ENCODE data around the gene RAI1.

Gene RAI1

GRCh38 chr17:17696882-17697633, 15.8 kb downstream of the RAI1 start:
- in situ Hi-C loops (cut with HindIII; ENCODE audit: low sequenced_read_pairs), result no loop called here

GRCh38 chr17:17698371-17698770, 17.1 kb downstream of the RAI1 start:
- in situ Hi-C loops (cut with HindIII; ENCODE audit: low sequenced_read_pairs), result no loop called here

GRCh38 chr17:17698869-17699351, 17.7 kb downstream of the RAI1 start:
- in situ Hi-C loops (cut with HindIII; ENCODE audit: low sequenced_read_pairs), result no loop called here

GRCh38 chr17:17699491-17699890, 18.2 kb downstream of the RAI1 start:
- in situ Hi-C loops (cut with HindIII; ENCODE audit: low sequenced_read_pairs), result no loop called here

- in situ Hi-C loops (cut with HindIII; ENCODE audit: low sequenced_read_pairs), result no loop called here
These were observed 19.2 kb downstream of the RAI1 start for GRCh38 chr17:17700251-17700969.

GRCh38 chr17:17701112-17701511, 19.9 kb downstream of the RAI1 start:
- in situ Hi-C loops (cut with HindIII; ENCODE audit: low sequenced_read_pairs), result no loop called here

GRCh38 chr17:17701658-17702057, 20.4 kb downstream of the RAI1 start:
- in situ Hi-C loops (cut with HindIII; ENCODE audit: low sequenced_read_pairs), result no loop called here

- in situ Hi-C loops (cut with HindIII; ENCODE audit: low sequenced_read_pairs), result no loop called here
These were observed 21.3 kb downstream of the RAI1 start for GRCh38 chr17:17702449-17703139.

- in situ Hi-C loops (cut with HindIII; ENCODE audit: low sequenced_read_pairs), result no loop called here
These were observed 22.1 kb downstream of the RAI1 start for GRCh38 chr17:17703140-17703919.

- in situ Hi-C loops (cut with HindIII; ENCODE audit: low sequenced_read_pairs), result no loop called here
These were observed 23.7 kb downstream of the RAI1 start for GRCh38 chr17:17704931-17705330.

GRCh38 chr17:17706140-17707060, 25.1 kb downstream of the RAI1 start:
- in situ Hi-C loops (cut with HindIII; ENCODE audit: low sequenced_read_pairs), result no loop called here

- in situ Hi-C loops (cut with HindIII; ENCODE audit: low sequenced_read_pairs), result no loop called here
These were observed 27.0 kb downstream of the RAI1 start for GRCh38 chr17:17708295-17708694.

- in situ Hi-C loops (cut with HindIII; ENCODE audit: low sequenced_read_pairs), result no loop called here
These were observed 27.6 kb downstream of the RAI1 start for GRCh38 chr17:17708816-17709215.

GRCh38 chr17:17709815-17710321, 28.6 kb downstream of the RAI1 start:
- in situ Hi-C loops (cut with HindIII; ENCODE audit: low sequenced_read_pairs), result no loop called here

GRCh38 chr17:17710355-17710727, 29.1 kb downstream of the RAI1 start:
- in situ Hi-C loops (cut with HindIII; ENCODE audit: low sequenced_read_pairs), result no loop called here

- in situ Hi-C loops (cut with HindIII; ENCODE audit: low sequenced_read_pairs), result no loop called here
These were observed 29.7 kb downstream of the RAI1 start for GRCh38 chr17:17710728-17711541.

GRCh38 chr17:17711641-17712162, 30.4 kb downstream of the RAI1 start:
- in situ Hi-C loops (cut with HindIII; ENCODE audit: low sequenced_read_pairs), result no loop called here

- in situ Hi-C loops (cut with HindIII; ENCODE audit: low sequenced_read_pairs), result no loop called here
These were observed 31.1 kb downstream of the RAI1 start for GRCh38 chr17:17712268-17712924.

Data from endothelial cell of hepatic sinusoid (primary cell).